ENCODE measurements around the gene GTSE1.
"Not testable (repeated sequence)": the region's sequence is repeated elsewhere in the genome, so short reads cannot be mapped to it uniquely, and the experiment has no call there.

The GTSE1 gene, protein sequence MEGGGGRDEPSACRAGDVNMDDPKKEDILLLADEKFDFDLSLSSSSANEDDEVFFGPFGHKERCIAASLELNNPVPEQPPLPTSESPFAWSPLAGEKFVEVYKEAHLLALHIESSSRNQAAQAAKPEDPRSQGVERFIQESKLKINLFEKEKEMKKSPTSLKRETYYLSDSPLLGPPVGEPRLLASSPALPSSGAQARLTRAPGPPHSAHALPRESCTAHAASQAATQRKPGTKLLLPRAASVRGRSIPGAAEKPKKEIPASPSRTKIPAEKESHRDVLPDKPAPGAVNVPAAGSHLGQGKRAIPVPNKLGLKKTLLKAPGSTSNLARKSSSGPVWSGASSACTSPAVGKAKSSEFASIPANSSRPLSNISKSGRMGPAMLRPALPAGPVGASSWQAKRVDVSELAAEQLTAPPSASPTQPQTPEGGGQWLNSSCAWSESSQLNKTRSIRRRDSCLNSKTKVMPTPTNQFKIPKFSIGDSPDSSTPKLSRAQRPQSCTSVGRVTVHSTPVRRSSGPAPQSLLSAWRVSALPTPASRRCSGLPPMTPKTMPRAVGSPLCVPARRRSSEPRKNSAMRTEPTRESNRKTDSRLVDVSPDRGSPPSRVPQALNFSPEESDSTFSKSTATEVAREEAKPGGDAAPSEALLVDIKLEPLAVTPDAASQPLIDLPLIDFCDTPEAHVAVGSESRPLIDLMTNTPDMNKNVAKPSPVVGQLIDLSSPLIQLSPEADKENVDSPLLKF

DNA sequence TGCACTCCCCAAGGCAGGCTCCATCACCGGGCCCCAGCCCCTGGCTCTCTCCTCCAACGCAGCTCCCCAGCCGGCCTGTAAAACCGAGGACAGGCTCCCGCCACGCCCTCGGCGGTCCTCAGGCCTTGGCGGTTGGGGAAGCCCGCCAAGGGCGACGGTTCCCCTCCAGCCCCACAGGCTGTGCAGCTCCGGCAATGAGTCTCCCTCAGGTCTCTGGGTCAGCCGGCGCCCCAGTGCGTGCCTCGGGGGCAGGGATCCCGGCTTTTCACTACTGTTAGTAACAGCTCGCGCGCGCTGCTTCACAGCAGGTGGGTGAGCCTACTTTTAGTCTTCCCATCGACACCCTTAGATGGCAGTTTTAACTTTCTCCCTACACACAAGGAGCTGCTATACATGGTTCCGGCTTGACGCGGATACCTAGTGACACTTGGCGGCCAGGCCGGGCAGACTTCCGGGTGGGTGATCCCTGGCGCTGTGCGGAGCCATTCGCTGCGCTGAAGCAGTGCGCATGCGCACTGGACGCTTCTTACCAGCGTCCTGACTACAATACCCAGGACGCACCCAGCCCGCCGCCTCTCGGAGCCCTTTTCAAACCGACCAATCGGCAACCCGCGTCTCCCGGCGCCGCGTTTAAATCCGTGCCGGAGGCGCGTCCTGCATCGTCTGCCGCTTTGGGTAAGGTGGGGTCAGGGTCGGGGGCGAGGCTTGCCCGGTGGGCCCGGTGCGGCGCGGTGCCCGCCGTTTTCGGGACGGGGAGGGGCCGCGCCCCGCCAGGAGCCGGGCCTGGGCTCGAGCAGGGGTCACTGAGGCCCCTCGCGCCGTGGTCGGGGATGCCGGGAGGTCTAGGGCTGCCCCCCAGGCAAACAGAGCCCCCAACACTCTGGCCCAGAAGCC is at the start of gene GTSE1:
Gene GTSE1, plus strand, starts transcription at position 614 of the 894 bp plus-strand sequence. CDS start 531 bp downstream, outside the sequence.
- peak; percentile 90 to 96 for DNase-seq (ENCODE audit: low read depth in 1 of 2, low spot score in 1 of 2)

DNA sequence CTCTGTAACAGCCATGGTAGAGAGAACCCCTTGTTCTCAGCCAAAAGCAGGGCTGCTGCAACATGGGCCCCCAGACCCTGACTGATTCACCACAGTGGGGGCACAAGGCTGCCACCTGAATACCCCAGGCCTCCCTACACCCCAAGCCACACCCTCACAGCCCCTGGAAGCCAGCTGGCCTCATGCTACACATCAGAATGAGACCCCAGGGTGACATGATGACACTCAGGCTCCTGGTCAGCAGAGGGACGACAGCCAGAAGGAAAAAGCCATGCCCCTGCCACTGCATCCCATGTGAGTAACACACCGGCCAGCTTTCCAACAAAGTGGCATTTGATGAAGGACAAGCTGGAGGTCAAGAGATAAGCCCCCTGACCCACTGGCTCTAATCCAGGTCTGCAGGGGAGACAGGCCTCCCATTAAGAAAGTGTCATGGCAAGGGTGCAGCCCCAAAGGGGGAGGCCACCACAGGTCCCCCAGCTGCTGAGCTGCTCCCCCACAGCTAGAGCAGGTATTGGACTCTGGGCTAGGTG is 49.2 kb upstream of the GTSE1 start:
- no peak for DNase-seq (ENCODE audit: low read depth in 1 of 2, low spot score in 1 of 2)

DNA sequence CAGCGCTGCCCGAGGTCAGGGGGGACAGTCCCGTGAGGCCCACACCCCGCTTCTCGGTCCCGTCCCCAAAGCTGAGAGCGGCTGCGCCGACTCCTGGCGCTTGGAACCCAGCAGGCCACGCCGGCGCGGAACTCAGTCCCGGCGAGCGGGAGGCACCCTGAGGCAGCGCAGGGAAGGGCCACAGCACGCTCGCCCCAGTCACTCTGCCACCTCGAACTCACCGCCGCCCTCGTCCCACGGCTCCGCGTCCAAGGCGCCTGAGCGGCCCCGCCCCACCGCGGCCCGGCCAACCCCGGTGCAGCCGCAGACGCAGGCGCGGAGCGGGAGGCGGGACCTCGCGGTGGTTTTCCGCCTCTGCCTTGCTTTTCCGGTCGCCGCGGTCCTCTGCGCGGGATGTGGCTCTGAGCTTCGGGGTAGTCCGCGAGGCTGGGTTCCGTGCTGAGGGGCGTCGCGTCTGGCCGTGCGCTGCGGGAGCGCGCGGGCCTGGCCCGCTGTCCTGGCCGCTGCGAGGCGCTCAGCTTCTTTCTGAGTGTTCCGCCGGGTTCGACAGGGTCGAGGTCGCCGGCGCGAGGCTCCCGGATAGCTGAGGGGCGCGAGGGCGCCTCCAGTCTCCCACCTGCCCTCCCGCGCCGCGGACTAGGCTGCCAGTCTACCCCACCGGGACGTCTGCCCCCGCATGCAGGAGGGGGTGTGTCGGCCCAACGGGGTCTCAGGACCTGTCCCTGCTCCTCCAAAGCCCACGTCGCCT is 46.5 kb upstream of the GTSE1 start, which contains the start of gene CDPF1:
Gene CDPF1, minus strand, starts transcription at position 259 of the 748 bp plus-strand sequence. CDS start 2,009 bp downstream, outside the sequence.
- DNase-seq (ENCODE audit: low read depth in 1 of 2, low spot score in 1 of 2), result peak; percentile 82 to 85

DNA sequence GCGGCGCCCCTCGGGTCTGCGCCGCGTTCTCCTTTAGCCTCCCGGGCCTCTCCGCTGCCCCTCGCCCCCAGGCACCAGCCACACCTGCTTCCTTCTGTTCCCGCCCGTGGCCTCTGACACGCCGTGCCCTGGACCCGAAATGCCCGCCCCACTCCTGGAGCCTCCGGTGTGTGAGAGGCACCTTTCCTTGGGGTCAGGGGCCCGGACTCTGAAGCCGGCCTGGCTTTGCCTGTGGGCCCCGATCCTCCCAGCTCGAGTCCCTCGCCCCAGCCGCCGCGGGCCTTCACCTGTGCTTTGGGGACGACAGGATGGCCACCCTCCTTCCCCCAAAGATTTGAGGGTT is 45.9 kb upstream of the GTSE1 start:
- DNase-seq (ENCODE audit: low read depth in 1 of 2, low spot score in 1 of 2), result no peak

DNA sequence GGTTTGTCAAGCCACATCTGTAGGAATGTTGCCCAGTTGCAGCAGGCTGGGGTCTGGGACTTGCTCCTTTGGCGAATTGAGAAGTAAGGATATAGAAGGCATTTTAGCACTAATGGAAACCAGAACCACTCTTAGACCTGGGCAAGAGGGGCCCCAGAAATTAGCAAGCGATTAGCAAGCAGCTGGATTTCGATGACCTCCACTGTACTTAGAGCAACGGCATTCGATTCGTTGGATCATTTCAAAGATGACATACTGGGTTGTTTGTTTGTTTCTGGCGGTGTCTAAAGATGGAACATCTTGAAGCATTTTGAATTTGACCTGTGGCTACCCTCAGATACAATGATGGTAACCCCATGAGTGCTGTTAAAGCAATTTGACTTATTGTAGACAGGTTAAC is 45.4 kb upstream of the GTSE1 start:
- DNase-seq (ENCODE audit: low read depth in 1 of 2, low spot score in 1 of 2), result no peak

DNA sequence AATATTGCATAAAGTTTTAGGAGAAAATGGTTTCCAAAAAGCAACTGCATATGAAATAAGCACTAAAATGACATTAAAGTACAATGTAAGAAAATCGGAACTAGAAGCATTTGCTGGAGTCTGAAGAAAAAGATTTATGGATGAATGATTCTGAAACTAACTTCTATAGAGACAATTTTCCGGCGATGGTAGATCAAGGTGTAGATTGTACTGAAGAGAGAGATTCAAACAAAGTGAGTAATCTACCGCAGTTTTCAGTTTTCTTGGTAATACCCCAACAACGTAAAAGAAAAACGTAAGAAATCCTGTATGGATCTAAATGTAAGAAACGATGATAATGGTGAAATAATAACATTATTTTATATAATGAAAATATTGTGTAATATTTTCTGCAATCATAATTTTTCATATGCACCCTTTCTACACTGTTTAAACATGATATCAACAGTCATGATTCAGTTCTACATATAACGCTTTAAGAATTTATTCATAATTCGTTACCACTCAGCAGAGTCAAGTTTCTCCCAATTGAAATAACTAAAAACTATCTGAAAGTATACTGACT is 44.8 kb upstream of the GTSE1 start:
- DNase-seq (ENCODE audit: low read depth in 1 of 2, low spot score in 1 of 2), result no peak

DNA sequence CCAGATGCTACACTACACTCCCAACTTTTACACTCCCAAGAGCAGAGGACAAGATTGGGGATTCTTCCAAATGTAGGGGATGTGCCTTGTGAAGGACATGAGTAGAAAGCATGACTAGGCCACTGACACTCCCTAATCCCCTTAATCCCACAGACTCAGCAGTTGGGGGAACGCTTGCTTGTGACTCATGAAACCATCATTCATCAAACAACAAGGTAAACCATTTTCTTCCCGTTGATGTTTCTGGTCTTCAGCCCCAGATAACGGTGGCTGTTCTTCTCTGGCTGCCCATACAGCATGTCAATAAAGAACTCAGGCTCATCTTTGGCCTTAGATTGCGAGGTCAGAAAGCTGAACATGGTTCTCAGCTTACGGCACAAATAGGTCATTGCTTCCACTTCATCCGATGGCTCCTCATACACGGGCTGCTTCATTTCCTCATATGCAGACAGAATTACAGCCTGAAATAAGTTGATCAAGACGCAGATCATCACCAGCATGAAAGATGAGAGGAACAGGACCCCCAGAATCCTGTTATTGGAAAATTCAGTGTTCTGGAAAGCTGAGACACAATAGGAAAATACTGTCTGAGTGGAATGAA is 40.2 kb upstream of the GTSE1 start:
- DNase-seq (ENCODE audit: low read depth in 1 of 2, low spot score in 1 of 2), result no peak

DNA sequence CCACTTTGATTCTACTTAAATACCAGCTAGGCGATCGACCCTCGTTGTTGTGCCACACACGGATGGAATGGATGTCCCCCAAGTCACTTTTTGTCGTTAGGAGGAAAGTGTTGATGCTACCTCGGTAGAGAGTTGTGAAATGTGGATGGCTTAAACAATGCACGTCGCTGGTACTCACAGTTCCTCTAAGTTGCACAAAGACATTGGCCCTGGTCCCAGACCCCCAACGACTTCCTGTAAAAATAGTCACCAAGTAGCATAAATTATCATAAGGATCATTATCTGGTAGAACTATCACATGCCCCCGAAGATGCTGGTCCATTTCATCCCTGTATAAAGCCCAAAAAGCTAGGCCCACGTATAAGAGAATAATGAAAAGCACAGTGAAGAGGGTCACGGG is 37.3 kb upstream of the GTSE1 start:
- DNase-seq (ENCODE audit: low read depth in 1 of 2, low spot score in 1 of 2), result no peak

DNA sequence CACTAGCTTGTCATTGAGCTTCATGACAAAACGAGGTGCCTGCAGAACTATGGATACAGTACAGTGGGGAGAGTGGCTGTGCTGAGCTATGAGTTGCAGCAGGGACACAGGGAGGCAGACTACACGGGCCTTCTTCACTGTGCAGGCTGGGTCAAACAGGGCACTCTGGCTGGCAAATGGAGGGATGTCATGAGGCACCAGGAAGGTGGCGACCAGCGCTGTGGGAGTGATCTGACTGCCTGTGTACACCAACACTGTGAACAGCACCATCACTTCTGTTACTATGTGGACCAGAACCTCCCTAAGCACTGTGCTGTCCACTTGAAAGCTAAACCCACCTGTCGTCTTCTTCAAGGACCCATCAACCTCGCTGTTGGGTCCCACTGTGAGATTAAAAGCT is 36.6 kb upstream of the GTSE1 start:
- DNase-seq (ENCODE audit: low read depth in 1 of 2, low spot score in 1 of 2), result no peak

DNA sequence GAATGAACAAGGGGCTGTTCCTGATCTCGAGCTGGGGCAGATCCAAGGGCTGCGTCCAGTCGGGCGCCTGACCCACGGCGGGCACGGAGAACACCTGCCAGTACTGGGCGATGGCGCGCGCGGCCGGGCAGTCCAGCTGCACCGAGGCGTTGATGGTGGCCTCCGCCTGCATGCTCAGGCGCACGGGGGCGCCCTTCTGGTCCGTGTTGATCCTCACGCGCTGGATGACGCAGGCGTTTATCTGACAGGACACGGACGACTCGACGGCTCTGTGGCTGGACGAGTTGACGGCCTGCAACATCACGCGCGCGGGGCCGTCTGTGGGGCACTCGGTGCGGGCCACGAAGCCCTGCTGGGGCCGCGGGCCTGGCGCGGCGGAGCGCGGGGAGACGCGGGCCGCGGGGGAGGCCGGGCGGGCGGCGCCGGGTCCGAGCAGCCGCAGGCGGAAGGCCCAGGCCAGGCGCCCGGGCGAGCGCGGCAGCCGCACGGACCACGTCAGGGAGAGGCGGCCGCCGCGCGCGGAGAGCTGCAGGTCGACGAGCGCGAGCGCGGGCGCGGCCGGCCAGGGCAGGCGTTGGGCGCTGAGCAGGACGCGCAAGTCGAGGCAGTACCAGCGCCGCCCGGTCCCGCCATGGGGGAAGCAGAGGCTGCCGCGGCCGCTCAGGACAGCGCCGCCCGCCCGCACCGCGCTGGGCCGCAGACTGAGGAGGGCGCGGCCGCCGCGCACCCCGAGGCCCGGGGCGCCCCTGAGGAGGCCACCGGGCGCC is 34.0 kb upstream of the GTSE1 start:
- no peak for DNase-seq (ENCODE audit: low read depth in 1 of 2, low spot score in 1 of 2)

DNA sequence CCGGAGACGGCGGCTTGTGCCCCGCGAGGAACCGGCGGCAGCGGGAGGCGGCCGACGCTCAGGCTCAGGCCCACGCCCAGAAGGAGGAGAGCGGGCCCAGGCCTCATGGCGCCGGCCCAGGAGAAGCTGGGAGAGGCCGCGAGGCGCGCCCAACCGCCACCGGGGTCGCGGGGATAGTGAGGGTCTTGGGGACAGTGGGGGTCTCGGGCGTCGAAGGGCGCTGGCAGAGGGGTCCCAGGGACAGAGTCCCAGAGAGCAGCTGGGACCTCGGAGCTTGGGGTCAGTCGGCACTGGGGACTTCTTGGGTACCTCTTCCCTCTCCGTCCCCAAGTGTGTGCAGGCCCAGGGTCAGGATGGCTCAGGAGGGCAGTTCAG is 33.5 kb upstream of the GTSE1 start, which contains the start of gene PKDREJ:
Gene PKDREJ, minus strand, starts transcription at position 128 of the 375 bp plus-strand sequence. Its CDS starts 21 bp downstream, at position 107.
- no peak for DNase-seq (ENCODE audit: low read depth in 1 of 2, low spot score in 1 of 2)

DNA sequence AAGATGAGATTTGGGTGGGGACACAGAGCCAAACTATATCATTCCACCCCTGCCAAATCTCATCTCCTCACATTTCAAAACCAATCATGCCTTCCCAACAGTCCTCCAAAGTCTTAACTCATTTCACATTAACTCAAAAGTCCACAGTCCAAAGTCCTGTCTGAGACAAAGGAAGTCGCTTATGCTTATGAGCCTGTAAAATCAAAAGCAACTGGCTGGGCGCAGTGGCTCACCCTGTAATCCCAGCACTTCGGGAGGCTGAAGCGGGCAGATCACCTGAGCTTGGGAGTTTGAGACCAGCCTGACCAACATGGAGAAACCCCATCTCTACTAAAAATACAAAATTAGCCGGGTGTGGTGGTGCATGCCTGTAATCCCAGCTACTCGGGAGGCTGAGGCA is 32.1 kb upstream of the GTSE1 start:
- not testable (repeated sequence) for DNase-seq (ENCODE audit: low read depth in 1 of 2, low spot score in 1 of 2)

DNA sequence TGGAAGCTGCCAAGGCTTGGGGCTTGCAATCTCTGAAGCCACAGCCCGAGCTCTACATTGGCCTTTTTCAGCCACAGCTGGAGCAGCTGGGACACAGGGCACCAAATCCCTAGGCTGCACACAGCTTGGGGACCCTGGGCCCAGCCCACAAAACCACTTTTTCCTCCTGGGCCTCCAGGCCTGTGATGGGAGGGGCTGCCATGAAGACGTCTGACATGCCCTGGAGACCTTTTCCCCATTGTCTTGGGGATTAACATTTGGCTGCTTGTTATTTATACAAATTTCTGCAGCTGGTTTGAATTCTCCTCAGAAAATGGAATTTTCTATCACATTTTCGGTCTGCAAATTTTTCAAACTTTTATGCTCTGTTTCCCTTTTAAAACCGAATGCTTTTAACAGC is 31.0 kb upstream of the GTSE1 start:
- DNase-seq (ENCODE audit: low read depth in 1 of 2, low spot score in 1 of 2), result not testable (repeated sequence)

DNA sequence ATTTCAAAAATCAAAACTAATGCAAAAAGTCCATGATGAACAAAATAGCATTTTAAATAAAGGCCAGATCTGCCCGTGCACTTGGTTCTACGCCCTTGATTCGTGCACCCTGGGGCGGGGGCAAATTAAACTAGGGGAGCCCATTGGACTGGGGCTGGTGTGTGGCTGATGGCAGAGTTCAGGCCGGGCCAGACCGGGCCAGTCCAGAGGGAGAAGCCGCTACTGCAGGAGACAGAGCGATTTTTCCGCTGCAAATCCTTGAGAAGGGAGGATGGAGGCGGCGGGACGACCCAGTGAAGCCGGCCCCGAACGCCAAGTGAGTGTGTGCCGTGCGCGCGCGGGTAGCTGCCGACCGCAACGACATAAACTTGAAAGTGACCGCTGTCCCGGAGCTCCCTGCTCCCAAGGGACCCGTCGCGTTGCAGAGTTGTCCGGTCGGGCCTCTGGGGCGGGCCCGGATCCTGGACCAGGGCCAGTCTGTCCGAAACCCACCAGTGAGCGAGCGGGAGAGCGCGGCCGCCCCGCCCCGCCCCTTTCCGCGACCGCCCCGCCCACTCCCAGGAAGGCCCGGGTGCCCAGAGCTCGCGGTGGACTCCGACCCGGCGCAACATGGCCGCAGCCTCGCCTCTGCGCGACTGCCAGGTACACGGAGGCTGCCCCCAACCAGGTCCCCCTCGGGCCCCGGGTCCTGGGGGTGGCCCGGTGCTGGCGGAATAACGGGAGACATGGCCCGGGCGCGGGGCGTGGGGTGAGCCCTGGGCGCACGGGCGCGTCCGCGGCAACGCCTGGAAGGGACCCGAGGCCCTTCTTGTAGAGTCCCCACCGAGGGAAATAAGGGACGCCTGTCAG is 29.0 kb upstream of the GTSE1 start, which contains the start of gene TTC38:
Gene TTC38, plus strand, starts transcription at position 578 of the 849 bp plus-strand sequence. Its CDS starts 32 bp downstream, at position 610.
- DNase-seq (ENCODE audit: low read depth in 1 of 2, low spot score in 1 of 2), result no peak

DNA sequence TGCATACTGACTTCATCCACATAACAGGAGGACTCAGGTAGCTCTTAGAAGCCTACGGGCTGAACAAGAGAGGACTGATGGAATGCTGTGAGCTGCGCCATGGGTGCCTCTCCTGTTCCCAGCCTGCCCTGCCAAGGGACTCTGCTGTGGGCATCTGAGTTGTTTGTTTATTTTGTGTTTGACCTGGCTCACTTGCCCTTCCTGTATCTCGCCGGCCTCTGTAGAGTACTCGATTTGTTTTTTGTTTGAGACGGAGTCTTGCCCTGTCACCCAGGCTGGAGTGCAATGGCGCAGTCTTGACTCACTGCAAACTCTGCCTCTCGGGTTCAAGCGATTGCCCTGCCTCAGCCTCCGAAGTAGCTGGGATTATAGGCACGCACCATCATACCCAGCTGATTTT is 27.1 kb upstream of the GTSE1 start:
- DNase-seq (ENCODE audit: low read depth in 1 of 2, low spot score in 1 of 2), result no peak

DNA sequence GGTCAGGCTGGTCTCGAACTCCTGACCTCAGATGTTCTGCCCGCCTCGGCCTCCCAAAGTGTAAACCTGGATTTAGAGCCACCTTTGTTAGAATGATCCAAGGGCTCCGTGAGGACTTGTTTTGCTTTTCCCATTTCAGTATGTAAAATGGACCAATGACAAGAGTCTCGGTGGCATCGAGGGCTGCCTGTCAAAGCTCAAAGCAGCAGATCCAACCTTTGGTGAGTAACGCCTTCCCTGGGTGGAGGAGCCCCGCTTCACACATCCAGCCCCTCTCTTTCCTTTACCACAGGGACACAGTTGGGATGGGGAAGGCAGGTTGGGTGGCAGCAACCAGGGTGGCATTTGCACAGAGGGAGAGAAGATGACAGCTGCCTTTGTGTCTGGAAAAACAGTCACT is 24.5 kb upstream of the GTSE1 start:
- DNase-seq (ENCODE audit: low read depth in 1 of 2, low spot score in 1 of 2), result no peak

DNA sequence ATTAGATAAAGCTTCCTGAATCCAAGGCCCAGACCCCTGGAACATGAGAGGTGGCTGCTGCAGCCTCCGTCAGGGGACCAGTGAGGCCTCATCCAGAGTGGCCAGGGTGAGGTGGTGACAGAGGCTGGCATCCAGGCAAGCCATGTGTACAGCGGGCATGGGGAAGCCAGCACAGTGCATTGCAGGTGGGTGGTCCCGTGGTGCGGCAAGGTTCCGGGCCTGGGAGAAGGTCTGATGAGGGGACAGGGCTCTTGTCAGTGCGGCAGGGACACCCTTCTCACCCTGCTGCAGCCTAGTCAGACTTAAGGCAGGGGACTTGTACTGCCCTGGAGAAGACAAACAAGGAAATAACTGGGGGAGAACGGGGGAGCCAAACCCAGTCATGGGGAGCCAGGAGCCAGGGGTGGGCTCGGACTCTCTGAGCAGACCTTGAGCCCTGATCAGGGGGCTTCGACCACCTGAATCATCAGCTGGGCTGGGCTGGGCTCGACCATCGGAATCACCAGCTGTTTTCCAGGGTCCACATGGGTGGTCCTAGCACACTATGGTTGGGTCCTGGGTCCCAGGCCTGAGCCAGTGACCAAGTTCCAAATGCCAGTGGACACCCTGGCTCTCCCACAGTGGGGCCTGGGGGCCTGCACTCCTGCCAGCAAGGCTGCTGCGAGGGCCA is 23.8 kb upstream of the GTSE1 start:
- no peak for DNase-seq (ENCODE audit: low read depth in 1 of 2, low spot score in 1 of 2)
